H1 (cell line): Measurements from ENCODE around the gene TCERG1L. TPM values are rescaled to one million over a fixed set of nuclear protein-coding genes. Genes with fewer than 3 reads are reported as not detected.

Experiments
- CEBPB ChIP-seq: IDR thresholded peaks from 2 replicates; pipeline ENCODE4 v1.6.1; 2012; ENCODE audit warnings: low read depth, low read length
- EZH2 ChIP-seq: fragments of 200-600 bp; sonication (generic); IDR thresholded peaks from 2 replicates; pipeline ENCODE4 v1.7.1; 2012; ENCODE audit warnings: low read depth, mild to moderate bottlenecking, moderate library complexity, low read length, inconsistent platforms; ENCODE audit not compliant: severe bottlenecking
- JUN ChIP-seq: IDR thresholded peaks from 2 replicates; pipeline ENCODE4 v1.6.1; 2011; ENCODE audit warnings: low read depth, mild to moderate bottlenecking, improper control_type of control experiment, low read length
- KDM4A ChIP-seq: IDR thresholded peaks from one replicate; pipeline ENCODE4 v1.7.1; 2012; ENCODE audit warnings: low read depth, mild to moderate bottlenecking, moderate library complexity, low read length, inconsistent platforms; ENCODE audit not compliant: severe bottlenecking
- POLR2AphosphoS5 ChIP-seq: IDR thresholded peaks from 2 replicates; pipeline ENCODE4 v1.6.1; 2011; ENCODE audit warnings: low read depth, low read length
- POU5F1 ChIP-seq: IDR thresholded peaks from 2 replicates; pipeline ENCODE4 v1.6.1; 2011; ENCODE audit warnings: low read depth, mild to moderate bottlenecking, low read length, moderate library complexity
- RXRA ChIP-seq: IDR thresholded peaks from 2 replicates; pipeline ENCODE4 v1.6.1; 2011; ENCODE audit warnings: low read depth, mild to moderate bottlenecking, low read length, moderate library complexity; ENCODE audit not compliant: insufficient read depth
- TCF12 ChIP-seq: IDR thresholded peaks from 2 replicates; pipeline ENCODE4 v1.6.1; 2011; ENCODE audit warnings: low read depth, mild to moderate bottlenecking, low read length
- polyA plus RNA-seq, 7 experiments: library from polyadenylated mRNA; depleted of rRNA in 3 of 7; stranded (reverse) in 5 of 7; unstranded in 2 of 7; fragments of >200 nt in 5 of 7; fragments of 200-250 nt in 2 of 7; gene quantifications; 1 replicate in 5 of 7; 2 replicates in 1 of 7; 4 replicates in 1 of 7; pipeline versions ENCODE4 v1.2.1 to v1.2.3, GENCODE V29; 2011 to 2013; ENCODE audit warnings: missing spikeins in 2 of 7, mixed read lengths in 2 of 7
- total RNA-seq: library from RNA; stranded (reverse); fragmentation: NEBNext Ultra II Directional; extraction: Animal tissue kit (Norgen Biotek cat#: 25700); gene quantifications from 2 replicates; pipeline ENCODE4 v1.2.1, GENCODE V29; 2021

Gene TCERG1L
- total and polyA plus RNA-seq, 2 of the 8 experiments (the other 6 are each of a cell fraction or from before 2014, with no cell fraction given): 3.9 to 6.9 TPM

- TF ChIP-seq POU5F1: no peak
- TF ChIP-seq TCF12: no peak
- TF ChIP-seq KDM4A: no peak
- no peak for TF ChIP-seq JUN
- TF ChIP-seq RXRA: no peak
- TF ChIP-seq CEBPB: no peak
- TF ChIP-seq POLR2AphosphoS5: no peak
- TF ChIP-seq EZH2: no peak
- TF ChIP-seq, all 59 proteins: peak for 0
Measured at GRCh38 chr10:131257027-131257426, 54.5 kb downstream of the TCERG1L start (continued).
